Lung (tissue), 12 donors: ENCODE results near the gene SLC35B1. TPM values are rescaled to one million over a fixed set of nuclear protein-coding genes. Genes with fewer than 3 reads are reported as not detected.
A peak's percentile ranks its signal among the peaks of the same experiment; 100 is the strongest.

Experiments used
- ATAC-seq: fragments of 200-7000 bp; cut with Tn5 transposase; one replicate; pipeline ENCODE4 v1.9.1; 2020; ENCODE audit warnings: moderate number of reproducible peaks; ENCODE audit not compliant: insufficient read depth, low FRiP score
- DNase-seq, 3 donors: peaks; one replicate each; pipeline ENCODE4 v3.0.0-alpha.2; 2013 to 2017
- H3K27ac ChIP-seq, 2 donors: one replicate each; pipeline ENCODE4 v1.5.1; 2013; ENCODE audit warnings: mild to moderate bottlenecking in 2 of 2, moderate library complexity in 2 of 2, control low read depth in 1 of 2, inconsistent platforms in 1 of 2, low read depth in 1 of 2, low read length in 1 of 2
- H3K27me3 ChIP-seq, 3 donors: one replicate each; pipeline ENCODE4 v1.5.1; 2013; ENCODE audit warnings: low read length in 2 of 3; ENCODE audit not compliant: control insufficient read depth in 3 of 3, insufficient read depth in 3 of 3
- H3K36me3 ChIP-seq, 4 donors: one replicate each; pipeline ENCODE4 v1.5.1; 2013; ENCODE audit warnings: low read length in 4 of 4, mild to moderate bottlenecking in 1 of 4, moderate library complexity in 1 of 4; ENCODE audit not compliant: control insufficient read depth in 4 of 4, insufficient read depth in 4 of 4
- H3K4me1 ChIP-seq, 5 donors: one replicate each; pipeline ENCODE4 v1.5.1; 2013; ENCODE audit warnings: low read length in 5 of 5, mild to moderate bottlenecking in 2 of 5, moderate library complexity in 1 of 5; ENCODE audit not compliant: control insufficient read depth in 5 of 5, insufficient read depth in 5 of 5
- H3K4me3 ChIP-seq: one replicate; pipeline ENCODE4 v1.5.1; 2013; ENCODE audit warnings: mild to moderate bottlenecking, control low read depth, moderate library complexity
- H3K9ac ChIP-seq, 2 donors: one replicate each; pipeline ENCODE4 v1.5.1; 2013; ENCODE audit warnings: low read length in 2 of 2, control low read depth in 1 of 2; ENCODE audit not compliant: insufficient read depth in 1 of 2
- H3K9me3 ChIP-seq, 4 donors: one replicate each; pipeline ENCODE4 v1.5.1; 2013; ENCODE audit warnings: low read length in 3 of 4, mild to moderate bottlenecking in 1 of 4, moderate library complexity in 1 of 4; ENCODE audit not compliant: control insufficient read depth in 4 of 4, insufficient read depth in 3 of 4
- WGBS, 2 donors: extraction: QIAGEN DNeasy Blood & Tissue Kit; methylation state at CpG; one replicate each; pipeline ENCODE4 v1.1.7; 2013; 5-methylcytosine and 5-hydroxymethylcytosine counted together
- polyA plus RNA-seq, 2 donors: library from polyadenylated mRNA; stranded (reverse); fragments of 200-250 nt; gene quantifications; one replicate each; pipeline ENCODE4 v1.2.1, GENCODE V29; 2013
- total RNA-seq, 2 donors: library from RNA; depleted of rRNA in 1 of 2; stranded (reverse); fragments of >200 nt in 1 of 2; gene quantifications; one replicate each; pipeline ENCODE4 v1.2.1, GENCODE V29; 2014 to 2021
- TF ChIP-seq, protein P1 (sequence below): IDR thresholded peaks from 2 replicates; pipeline ENCODE4 v1.5.1; 2012; ENCODE audit warnings: mild to moderate bottlenecking; ENCODE audit errors: control extremely low read depth, extremely low read depth
- donor health status: control.
- donor health status: control.
- donor health status: Bipolar disorder and iron deficiency.
- donor health status: healthy.
- donor health status: DM: yes; HTN: yes; CAD: no.

SLC35B1 gene
- total and polyA plus RNA-seq, 4 donors: 29.5 to 84.1 (median 69.3) TPM

DNA sequence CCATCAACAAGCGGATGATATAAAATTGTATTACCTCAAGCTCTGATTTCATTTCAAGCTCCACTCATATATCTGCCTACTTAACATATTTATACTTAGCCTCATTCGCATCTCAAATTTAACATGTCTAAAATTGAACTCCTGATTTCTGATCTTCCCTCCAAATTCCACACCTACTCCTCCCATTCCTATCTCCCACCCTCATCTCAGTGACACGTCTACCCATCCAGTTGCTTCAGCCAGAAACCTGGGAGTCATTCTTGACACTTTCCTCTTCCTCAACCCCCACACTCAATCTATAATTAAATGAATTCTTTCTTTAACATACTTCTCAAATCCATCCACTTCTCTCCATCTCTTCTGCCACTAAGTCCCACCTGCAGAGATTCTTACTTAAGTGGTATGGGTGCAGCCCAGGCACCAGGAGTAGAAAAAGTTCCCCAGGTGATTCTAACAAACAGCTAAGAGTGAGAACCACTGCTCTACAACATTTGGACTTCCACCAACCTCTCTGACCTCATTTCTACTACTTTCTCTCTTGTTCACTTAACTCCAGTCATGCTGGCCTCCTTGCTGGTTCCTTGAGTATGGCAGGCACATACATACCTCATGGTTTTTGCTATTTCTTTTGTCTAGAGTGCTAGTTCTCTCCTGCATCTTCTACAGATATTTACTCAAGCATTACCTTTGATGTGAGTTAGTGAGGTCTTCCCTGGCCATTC, 47.9 kb downstream of the SLC35B1 start:
- ATAC-seq (no peak), DNase-seq (no peak)
- Histone ChIP-seq H3K4me1 (peaks cover 0 to 8% (median 0%) of the 10 kb centered on the region in 5 donors), H3K9ac (no peak overlapping the region), H3K27ac (no peak overlapping the region), H3K36me3 (peaks cover 0 to 11% (median 4%) of the 10 kb centered on the region in 4 donors), H3K9me3 (no peaks in the 10 kb centered on the region), H3K4me3 (peak overlapping the region; percentile 13), H3K27me3 (no peaks in the 10 kb centered on the region)
- TF ChIP-seq, protein P1, sequence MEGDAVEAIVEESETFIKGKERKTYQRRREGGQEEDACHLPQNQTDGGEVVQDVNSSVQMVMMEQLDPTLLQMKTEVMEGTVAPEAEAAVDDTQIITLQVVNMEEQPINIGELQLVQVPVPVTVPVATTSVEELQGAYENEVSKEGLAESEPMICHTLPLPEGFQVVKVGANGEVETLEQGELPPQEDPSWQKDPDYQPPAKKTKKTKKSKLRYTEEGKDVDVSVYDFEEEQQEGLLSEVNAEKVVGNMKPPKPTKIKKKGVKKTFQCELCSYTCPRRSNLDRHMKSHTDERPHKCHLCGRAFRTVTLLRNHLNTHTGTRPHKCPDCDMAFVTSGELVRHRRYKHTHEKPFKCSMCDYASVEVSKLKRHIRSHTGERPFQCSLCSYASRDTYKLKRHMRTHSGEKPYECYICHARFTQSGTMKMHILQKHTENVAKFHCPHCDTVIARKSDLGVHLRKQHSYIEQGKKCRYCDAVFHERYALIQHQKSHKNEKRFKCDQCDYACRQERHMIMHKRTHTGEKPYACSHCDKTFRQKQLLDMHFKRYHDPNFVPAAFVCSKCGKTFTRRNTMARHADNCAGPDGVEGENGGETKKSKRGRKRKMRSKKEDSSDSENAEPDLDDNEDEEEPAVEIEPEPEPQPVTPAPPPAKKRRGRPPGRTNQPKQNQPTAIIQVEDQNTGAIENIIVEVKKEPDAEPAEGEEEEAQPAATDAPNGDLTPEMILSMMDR: no peak
- WGBS, 2 donors: 92 to 93% methylated on average over 3 of the region's 3 CpGs

DNA sequence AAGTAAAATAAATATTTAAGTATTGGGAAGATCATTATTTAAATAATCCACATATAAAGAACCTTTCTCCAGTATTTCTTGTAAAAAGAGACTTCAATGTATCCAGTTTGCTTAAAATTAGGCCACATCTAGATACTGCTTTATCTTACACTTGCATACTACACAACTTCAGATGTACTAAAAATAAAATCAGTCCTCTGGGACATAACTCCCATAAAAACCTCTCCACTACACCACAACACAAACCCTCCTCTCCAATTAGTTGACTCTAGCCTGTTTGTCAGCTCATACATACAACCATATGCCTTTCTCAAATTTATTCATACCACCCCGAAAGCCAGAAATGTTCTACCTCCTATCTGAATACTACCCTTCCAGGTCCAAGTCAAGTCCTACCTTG, 51.5 kb downstream of the SLC35B1 start:
- H3K27ac ChIP-seq: peak overlapping the region in 1 of 2 donors; percentile 45
- H3K4me3 ChIP-seq: no peak overlapping the region
- TF ChIP-seq, protein P1: no peak
- H3K9me3 ChIP-seq: no peaks in the 10 kb centered on the region
- WGBS, 2 donors: 91 to 95% methylated on average over 1 of the region's 1 CpG
- no peak overlapping the region for H3K9ac ChIP-seq
- H3K36me3 ChIP-seq: peaks cover 0 to 7% (median 1%) of the 10 kb centered on the region in 4 donors
- no peaks in the 10 kb centered on the region for H3K27me3 ChIP-seq
- no peak for DNase-seq
- H3K4me1 ChIP-seq: peaks cover 0 to 9% (median 0%) of the 10 kb centered on the region in 5 donors
- ATAC-seq: no peak

Other genes with a start within 250 kb of the SLC35B1 start
- 1 to 10 TPM; 3.9 to 4.9 TPM for gene NGFR, start 212.7 kb downstream of the SLC35B1 start, total RNA-seq
- gene NGFR, start 212.7 kb downstream of the SLC35B1 start, polyA plus RNA-seq: 1 to 10 TPM; 1.3 to 2.6 TPM
- gene NXPH3, start 132.1 kb downstream of the SLC35B1 start, total RNA-seq: 1 to 10 TPM; 1.7 to 3.1 TPM
- gene NXPH3, start 132.1 kb downstream of the SLC35B1 start, polyA plus RNA-seq: 1 to 10 TPM; 1.1 to 2.3 TPM
- gene SPOP, start 29.9 kb downstream of the SLC35B1 start, total RNA-seq: 10 to 100 TPM; 85.0 to 98.0 TPM
- gene SPOP, start 29.9 kb downstream of the SLC35B1 start, polyA plus RNA-seq: 10 to 100 TPM; 28.7 to 44.2 TPM
- gene FAM117A, start 56.2 kb upstream of the SLC35B1 start, total RNA-seq: 10 to 100 TPM; 17.3 to 20.9 TPM
- gene FAM117A, start 56.2 kb upstream of the SLC35B1 start, polyA plus RNA-seq: 1 to 10 TPM; 8.6 to 9.6 TPM
- gene KAT7, start 80.7 kb upstream of the SLC35B1 start, total RNA-seq: 10 to 100 TPM; 59.0 to 87.5 TPM
- gene KAT7, start 80.7 kb upstream of the SLC35B1 start, polyA plus RNA-seq: 10 to 100 TPM in 1 of 2 donors, 1 to 10 TPM in 1; 8.7 to 12.4 TPM
- gene TAC4, start 140.1 kb upstream of the SLC35B1 start, total RNA-seq: not detected
- not detected for gene TAC4, start 140.1 kb upstream of the SLC35B1 start, polyA plus RNA-seq